GM18505 (cell line): ENCODE results near the gene GRAMD1C.

Experiments used
- ATAC-seq: cut with Tn5 transposase; IDR thresholded peaks from one replicate; pipeline ENCODE4 v1.9.1; 2021; ENCODE audit not compliant: unreplicated experiment
- POLR2A ChIP-seq: IDR thresholded peaks from 4 replicates; pipeline ENCODE4 v1.6.1; 2011; ENCODE audit warnings: borderline replicate concordance; ENCODE audit not compliant: insufficient read depth, insufficient read length; ENCODE audit errors: extremely low read depth

Gene GRAMD1C

GRCh38 chr3:113890256-113890900 lies 51.8 kb downstream of the GRAMD1C start:
- no peak for TF ChIP-seq POLR2A
- ATAC-seq, result no peak

DNA sequence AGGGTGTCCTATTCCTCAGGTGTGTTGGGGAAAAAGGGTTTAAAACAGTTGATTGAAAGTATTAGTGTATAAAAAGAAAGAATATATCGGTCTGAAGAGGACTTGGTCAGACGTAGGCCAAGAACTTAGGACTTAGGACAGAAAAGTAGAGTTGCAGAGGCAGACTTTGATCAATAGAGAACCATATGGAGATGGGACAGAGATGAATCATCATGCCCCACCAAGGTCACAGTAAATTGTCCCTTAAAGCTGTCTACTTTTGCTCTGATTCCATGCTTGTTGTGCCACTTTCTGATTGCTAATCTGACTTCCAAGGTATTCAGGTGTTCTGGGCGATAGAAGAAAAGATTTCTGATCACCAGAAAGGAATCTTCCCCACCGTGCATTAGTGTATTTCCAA lies 56.3 kb downstream of the GRAMD1C start:
- no peak for ATAC-seq
- TF ChIP-seq POLR2A, result no peak

GRCh38 chr3:113895964-113896363 lies 57.4 kb downstream of the GRAMD1C start:
- TF ChIP-seq POLR2A, result no peak
- ATAC-seq, result no peak

DNA sequence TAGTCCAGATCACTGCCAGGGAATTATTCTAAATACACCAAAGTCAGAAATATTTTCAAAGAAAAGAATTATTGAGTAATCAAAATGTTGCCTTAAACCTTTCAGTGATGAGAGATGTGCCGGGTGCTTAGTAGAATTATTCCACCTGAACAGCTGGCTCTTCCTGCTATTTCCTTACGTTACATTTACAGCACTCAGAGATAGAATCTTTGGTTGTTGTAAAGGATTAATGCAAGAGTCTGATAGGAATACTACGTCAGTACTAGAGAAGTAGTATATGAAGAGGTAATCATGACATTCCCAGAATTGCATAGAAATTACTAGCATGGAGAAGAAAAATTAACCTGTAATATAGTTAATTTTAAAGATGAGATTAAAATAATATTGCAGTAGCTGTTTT lies 58.3 kb downstream of the GRAMD1C start:
- no peak for ATAC-seq
- no peak for TF ChIP-seq POLR2A

DNA sequence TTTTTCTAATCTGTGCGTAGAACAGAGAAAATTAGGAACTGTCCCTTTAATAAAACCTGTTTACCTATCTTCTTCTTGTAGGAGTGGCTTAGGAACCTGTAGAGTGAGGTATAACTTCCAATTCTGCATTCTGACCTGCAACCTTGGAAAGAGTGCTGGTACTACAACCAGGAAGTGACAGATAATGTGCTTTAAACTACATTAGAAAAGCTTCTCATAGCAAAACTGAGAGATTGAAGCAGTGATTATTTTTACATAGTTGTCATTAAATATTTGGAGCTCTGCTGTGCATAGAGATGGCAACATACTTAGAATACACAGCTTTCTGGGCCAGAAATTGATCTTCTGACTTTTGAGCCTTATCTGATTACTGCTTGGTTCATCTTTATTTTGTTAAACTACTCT lies 58.8 kb downstream of the GRAMD1C start:
- no peak for TF ChIP-seq POLR2A
- no peak for ATAC-seq

DNA sequence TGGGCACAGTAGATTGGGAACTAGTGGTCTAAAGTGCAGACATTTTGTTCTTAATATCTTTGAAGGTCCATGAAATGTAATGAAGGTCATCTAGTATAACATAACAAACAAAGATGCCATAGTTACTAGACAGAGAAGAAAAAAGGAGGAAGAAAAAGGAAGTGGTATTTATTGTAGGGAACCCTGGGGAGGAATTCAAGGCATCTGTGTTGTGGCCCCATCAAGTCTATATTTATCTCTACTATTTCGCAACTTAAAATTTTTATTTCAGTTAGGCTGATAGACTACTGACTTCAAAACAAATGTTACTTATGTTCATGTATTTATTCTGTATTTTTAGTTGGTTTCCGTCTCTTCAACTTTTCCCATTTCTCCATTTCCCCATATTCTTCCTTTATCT lies 60.3 kb downstream of the GRAMD1C start:
- TF ChIP-seq POLR2A, result no peak
- no peak for ATAC-seq

- TF ChIP-seq POLR2A, result no peak
- ATAC-seq, result no peak
Observed at GRCh38 chr3:113906568-113907140, 68.1 kb downstream of the GRAMD1C start.

DNA sequence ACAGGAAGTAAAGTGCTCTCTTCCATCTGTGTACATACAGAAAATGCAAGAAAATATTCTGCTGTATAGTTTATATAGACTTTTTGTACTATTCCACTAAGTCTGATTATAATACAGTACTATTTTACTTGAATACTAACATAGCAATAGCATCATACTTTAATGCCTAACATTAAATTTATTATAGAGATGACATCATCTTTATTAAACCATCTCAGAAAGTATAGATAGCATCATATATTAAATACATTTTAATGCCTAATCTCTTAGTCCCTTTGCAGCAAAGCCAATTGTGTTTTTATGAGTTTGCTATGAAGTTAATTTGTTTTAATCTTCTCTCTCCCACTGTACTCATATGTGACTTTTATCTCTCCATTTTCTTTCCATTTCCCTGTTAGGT lies 69.5 kb downstream of the GRAMD1C start:
- no peak for ATAC-seq
- TF ChIP-seq POLR2A, result no peak

- no peak for ATAC-seq
- TF ChIP-seq POLR2A, result no peak
Observed at GRCh38 chr3:113910966-113911365, 72.4 kb downstream of the GRAMD1C start.

DNA sequence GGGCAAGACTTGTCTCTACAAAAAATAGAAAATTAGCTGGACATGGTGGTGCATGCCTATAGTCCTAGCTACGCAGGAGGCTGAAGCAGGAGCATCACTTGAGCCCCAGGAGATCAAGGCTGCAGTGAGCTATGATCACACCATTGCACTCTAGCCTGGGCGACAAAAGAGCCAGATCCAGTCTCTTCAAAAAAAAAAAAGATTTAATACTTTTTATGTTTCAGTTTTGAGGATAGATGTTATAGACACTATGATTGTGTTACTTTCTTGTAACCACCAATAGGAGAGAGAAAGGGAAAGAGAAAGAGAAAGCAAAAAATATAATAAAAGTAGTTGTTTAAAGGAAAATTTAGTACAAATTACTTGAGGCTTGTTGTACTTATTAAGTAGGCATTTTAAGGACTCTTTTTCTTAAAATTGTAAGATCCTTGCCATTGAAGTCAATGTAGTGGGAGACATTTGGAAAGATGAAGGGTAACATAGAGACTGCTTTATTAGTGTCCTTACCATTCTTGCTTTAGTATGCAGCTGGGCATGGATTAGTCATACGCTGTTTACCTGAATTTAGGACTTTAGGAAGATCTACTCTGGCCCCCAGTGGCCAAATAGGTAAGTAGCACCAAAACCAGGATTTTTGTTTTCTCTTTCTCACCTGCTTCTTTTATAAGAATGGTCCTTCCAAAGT lies 74.1 kb downstream of the GRAMD1C start:
- no peak for TF ChIP-seq POLR2A
- peak; percentile 95 for ATAC-seq

DNA sequence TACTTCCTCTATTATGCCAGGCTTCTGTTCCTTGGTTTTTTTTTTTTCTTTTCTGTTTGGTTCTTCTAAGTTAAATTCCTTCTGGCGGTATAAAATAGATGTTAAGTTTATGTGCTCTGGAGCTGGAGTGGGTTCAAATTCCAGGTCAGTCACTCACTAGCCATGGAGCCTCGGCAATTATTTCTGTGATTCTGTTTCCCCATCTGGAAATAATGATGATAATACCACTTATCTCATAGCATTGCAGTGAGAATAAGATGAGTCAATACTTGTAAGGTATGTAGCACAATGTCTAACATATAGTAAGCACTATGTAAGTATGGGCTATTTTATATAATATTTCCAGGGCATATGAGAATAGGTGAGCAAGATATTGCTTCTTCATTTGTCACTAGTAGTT lies 76.1 kb downstream of the GRAMD1C start:
- ATAC-seq, result no peak

GRCh38 chr3:113927556-113927955 lies 89.0 kb downstream of the GRAMD1C start:
- no peak for ATAC-seq
- TF ChIP-seq POLR2A, result no peak

More for the DNA sequence above, 76.1 kb downstream of the GRAMD1C start:
- TF ChIP-seq POLR2A, result no peak

DNA sequence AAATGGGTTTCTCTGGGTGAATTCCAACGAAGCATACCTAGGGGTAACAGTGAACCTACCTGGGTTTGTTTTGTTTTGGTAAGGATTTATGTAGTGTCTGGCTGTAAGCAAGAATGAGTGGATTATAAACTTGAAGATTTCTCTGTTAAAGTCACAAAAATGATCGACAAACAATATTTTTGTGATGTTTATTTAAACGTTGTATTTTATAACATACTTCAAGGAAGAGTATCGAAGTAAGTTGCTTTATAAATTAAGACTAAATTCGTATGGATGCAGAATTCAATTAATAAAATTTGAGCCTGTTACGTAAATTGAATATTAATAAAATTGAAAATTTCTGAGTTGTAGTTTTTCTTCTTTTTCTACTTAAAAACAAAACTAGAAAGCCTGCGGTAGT lies 108.2 kb downstream of the GRAMD1C start:
- ATAC-seq, result no peak
- no peak for TF ChIP-seq POLR2A

DNA sequence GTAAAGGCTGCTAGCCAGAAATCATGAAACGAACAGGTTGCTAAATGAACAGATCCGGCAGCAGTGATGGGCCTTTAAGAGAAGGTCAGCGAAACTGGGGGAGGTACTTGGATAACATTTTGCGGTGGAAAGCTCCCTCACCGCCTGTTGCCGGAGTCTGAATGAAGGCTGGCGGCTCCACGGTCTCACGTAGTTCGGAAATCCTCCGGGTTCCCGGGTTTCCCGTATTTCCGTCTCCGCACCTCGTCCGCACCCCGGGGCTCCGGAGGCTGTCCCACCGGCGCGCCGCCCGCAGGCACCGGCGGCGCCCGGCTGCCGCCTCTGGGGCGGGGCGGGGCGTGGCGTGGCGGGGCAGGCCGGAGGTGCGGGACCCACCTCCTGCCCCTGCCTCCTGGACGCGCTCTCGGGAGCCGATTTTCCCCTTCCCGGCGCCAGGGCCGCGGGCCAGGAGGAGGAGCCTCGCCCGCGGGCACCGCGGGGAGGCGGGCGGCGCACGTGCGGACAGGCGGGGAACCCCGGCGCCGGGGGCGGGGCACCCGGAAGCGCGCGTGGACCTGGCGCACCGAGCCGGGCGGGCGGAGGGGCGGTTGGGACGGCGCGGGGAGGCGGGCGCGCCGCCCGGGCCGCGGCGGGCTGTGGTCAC lies 108.9 kb downstream of the GRAMD1C start, which contains the start of gene ZDHHC23:
ZDHHC23 (plus strand) TSS at position 642 of the 643 bp plus-strand sequence. CDS start 790 bp downstream, outside the sequence.
- peak; percentile 76 for ATAC-seq
- peak; percentile 31 for TF ChIP-seq POLR2A
